ENCODE data around the gene VN1R5.
"Not testable (repeated sequence)": the region's sequence is repeated elsewhere in the genome, so short reads cannot be mapped to it uniquely, and the experiment has no call there.

Gene VN1R5

DNA sequence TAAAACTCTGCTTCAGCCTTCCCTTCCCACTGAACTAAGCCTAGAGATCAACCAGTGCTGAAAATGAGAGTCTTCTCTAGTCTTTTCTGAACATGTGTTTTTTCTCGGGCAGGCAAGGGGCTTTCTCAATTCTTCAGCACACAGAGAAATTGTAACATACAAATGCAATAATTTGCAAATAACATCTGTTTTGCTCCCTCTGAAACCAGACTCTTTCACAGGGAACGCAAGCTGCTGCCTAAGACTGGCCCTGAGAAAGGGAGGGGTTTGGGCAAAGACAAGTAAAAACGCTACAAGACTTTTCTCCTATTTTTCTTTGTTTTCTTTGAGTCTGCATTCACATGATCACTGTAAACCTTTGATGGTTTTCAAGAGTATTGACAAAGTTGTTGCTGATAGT lies 39.6 kb upstream of the VN1R5 start:
- Histone ChIP-seq H3K27ac (no peak overlapping the region), H3K4me3 (no peak overlapping the region)
- TF ChIP-seq, protein P1, sequence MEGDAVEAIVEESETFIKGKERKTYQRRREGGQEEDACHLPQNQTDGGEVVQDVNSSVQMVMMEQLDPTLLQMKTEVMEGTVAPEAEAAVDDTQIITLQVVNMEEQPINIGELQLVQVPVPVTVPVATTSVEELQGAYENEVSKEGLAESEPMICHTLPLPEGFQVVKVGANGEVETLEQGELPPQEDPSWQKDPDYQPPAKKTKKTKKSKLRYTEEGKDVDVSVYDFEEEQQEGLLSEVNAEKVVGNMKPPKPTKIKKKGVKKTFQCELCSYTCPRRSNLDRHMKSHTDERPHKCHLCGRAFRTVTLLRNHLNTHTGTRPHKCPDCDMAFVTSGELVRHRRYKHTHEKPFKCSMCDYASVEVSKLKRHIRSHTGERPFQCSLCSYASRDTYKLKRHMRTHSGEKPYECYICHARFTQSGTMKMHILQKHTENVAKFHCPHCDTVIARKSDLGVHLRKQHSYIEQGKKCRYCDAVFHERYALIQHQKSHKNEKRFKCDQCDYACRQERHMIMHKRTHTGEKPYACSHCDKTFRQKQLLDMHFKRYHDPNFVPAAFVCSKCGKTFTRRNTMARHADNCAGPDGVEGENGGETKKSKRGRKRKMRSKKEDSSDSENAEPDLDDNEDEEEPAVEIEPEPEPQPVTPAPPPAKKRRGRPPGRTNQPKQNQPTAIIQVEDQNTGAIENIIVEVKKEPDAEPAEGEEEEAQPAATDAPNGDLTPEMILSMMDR (IDR thresholded peaks at IDR 0.05) = no peak
- DNase-seq (ENCODE audit: low spot score) = no peak

DNA sequence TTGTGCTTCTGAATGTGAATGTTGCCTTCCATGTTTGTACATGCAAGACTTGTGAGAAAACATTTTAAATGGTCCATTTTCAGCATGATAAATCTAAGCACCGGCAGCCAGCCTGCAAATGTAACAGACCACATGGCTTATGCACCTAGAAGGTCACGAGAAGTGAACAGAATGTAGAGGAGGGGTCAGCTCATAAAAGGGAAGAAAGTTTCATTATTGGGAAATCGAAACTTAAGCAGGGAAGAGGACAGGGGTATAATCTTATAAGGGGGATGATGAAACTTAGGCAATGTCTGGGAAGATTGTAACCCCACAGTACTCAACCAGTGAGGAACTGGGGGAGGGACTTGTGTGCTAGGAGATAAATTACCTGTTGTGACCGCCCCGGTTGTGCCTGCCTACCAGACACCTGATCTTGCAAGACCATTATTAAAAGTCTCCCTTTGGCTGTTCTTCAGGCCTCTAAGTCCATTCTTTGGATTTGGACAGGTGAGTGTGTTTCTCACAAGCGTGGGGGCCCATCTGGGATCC lies 37.7 kb upstream of the VN1R5 start:
- H3K4me3 ChIP-seq = no peak overlapping the region

DNA sequence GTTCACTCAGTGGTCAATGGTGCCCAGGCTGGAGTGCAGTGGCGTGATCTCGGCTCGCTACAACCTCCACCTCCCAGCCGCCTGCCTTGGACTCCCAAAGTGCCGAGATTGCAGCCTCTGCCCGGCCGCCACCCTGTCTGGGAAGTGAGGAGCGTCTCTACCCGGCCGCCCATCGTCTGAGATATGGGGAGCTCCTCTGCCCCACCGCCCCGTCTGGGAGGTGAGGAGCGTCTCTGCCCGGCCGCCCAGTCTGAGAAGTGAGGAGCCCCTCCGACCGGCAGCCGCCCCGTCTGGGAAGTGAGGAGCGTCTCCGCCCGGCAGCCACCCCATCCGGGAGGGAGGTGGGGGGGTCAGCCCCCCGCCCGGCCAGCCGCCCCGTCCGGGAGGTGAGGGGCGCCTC lies 35.6 kb upstream of the VN1R5 start:
- H3K4me3 ChIP-seq; DNase-seq (ENCODE audit: low spot score); H3K27ac ChIP-seq: not testable (repeated sequence)

More for the DNA sequence above, 37.7 kb upstream of the VN1R5 start:
- H3K27ac ChIP-seq = no peak overlapping the region
- no peak for DNase-seq (ENCODE audit: low spot score)
- TF ChIP-seq, protein P1 (IDR thresholded peaks at IDR 0.05) = no peak

DNA sequence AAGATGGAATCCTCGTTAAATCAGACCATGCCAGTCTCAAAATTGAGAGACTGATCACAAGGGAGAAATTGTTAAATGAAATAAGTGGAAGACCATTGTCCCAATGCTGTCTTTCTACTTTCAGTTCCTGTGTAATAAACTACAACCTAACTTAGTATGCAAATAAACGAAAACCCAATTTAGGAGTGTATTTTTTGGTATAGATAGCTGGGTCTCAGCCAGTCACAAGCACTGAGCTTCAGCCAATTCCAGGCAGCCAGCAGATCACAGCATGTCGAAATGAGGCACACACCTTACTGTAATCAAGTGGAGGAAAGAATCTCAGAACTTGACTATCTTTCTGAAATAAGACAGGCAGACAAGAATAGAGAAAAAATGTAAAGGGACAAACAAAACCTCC lies 33.0 kb upstream of the VN1R5 start:
- H3K4me3 ChIP-seq = no peak overlapping the region
- no peak overlapping the region for H3K27ac ChIP-seq
- TF ChIP-seq, protein P1 (IDR thresholded peaks at IDR 0.05) = no peak
- no peak for DNase-seq (ENCODE audit: low spot score)

DNA sequence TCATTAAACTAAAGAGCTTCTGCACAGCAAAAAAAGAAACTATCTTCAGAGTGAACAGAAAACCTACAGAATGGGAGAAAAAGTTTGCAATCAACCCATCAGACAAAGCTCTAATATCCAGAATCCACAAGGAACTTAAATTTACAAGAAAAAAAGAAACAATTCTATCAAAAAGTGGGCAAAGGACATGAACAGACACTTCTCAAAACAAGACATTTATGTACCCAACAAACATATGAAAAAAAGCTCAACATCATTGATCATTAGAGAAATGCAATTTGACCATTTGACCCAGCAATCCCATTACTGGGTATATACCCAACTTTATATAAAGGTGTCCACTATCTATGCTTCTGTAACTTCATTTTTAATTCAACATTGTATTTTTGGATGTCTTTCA lies 31.1 kb upstream of the VN1R5 start:
- Histone ChIP-seq H3K4me3 (no peak overlapping the region), H3K27ac (no peak overlapping the region)
- TF ChIP-seq, protein P1 (IDR thresholded peaks at IDR 0.05) = no peak
- DNase-seq (ENCODE audit: low spot score) = no peak

DNA sequence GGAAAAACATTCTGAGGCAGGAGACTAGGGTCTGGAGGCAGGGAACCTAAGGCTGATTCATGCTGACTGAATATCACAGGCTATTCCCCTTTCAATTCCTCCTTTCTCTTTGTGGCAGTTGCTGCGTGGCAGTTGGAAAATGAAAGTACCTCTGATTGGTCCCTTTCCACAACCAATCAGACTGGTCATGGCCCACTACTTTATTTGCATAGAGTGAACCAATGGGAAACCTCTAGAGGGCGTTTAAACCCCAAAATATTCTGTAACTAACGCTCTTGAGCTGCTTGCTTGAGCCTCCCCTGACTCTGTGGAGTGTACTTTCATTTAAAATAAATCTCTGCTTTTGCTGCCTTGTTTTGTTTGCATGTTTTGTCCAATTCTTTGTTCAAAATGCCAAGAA lies 27.7 kb upstream of the VN1R5 start:
- Histone ChIP-seq H3K4me3 (no peak overlapping the region), H3K27ac (no peak overlapping the region)
- TF ChIP-seq, protein P1 (IDR thresholded peaks at IDR 0.05) = no peak
- no peak for DNase-seq (ENCODE audit: low spot score)

DNA sequence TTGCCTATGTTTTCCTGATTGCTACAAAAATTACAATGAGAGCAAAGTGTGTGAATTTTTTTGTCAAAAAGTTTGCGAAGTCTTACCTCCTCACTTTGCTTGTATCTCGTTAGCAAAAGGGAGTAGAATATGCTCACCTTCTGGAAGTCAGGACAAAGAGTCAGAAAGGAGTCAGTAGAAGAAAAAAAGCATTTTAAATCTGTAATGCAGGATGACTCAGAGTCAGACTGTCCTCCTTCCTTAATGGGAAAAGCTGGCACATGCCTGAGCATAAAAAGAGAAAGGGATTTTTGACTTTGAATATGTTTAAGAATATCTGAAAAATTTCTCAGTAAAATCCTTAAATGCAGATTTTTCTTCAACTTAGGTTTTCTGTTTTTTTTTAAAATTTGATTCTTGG lies 14.2 kb upstream of the VN1R5 start:
- TF ChIP-seq, protein P1 (IDR thresholded peaks at IDR 0.05) = no peak
- no peak overlapping the region for H3K27ac ChIP-seq
- DNase-seq (ENCODE audit: low spot score) = no peak
- no peak overlapping the region for H3K4me3 ChIP-seq
